Measurements from ENCODE around the gene KDELR1. TPM values are rescaled to one million over a fixed set of nuclear protein-coding genes. Genes with fewer than 3 reads are reported as not detected.

The KDELR1 gene
- total RNA-seq, 3 donors from 2014 or later = 66.2 to 85.0 (median 68.5) TPM

DNA sequence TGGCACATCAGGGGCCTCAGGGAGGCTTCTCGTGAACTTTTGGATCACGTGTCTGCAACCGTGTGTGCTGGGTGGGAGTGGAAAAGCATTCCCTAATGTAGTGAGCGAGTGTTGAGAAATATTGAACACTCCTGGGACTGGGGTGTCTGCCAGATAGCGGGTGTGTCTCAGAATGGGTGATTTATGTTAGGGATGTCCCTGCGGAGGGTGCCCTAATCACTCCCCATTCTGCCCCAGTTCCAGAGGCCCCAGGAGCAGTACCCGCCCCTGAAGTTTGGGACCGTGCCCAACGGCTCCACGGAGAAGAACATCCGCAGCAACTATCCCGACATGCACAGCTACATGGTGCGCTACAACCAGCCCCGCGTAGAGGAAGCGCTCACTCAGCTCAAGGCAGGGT is 30.2 kb upstream of the KDELR1 start:
- intact Hi-C loops (cut with DNase I; ENCODE audit: low total_unique reads) = no loop called here
- no peak for DNase-seq (ENCODE audit: low spot score in 2 of 2)
- Histone ChIP-seq H3K36me3 (no peaks in the 10 kb centered on the region), H3K27ac (no peak overlapping the region), H3K27me3 (no peaks in the 10 kb centered on the region), H3K4me1 (no peaks in the 10 kb centered on the region), H3K9me3 (no peaks in the 10 kb centered on the region), H3K4me3 (no peak overlapping the region)
- TF ChIP-seq, protein P1, sequence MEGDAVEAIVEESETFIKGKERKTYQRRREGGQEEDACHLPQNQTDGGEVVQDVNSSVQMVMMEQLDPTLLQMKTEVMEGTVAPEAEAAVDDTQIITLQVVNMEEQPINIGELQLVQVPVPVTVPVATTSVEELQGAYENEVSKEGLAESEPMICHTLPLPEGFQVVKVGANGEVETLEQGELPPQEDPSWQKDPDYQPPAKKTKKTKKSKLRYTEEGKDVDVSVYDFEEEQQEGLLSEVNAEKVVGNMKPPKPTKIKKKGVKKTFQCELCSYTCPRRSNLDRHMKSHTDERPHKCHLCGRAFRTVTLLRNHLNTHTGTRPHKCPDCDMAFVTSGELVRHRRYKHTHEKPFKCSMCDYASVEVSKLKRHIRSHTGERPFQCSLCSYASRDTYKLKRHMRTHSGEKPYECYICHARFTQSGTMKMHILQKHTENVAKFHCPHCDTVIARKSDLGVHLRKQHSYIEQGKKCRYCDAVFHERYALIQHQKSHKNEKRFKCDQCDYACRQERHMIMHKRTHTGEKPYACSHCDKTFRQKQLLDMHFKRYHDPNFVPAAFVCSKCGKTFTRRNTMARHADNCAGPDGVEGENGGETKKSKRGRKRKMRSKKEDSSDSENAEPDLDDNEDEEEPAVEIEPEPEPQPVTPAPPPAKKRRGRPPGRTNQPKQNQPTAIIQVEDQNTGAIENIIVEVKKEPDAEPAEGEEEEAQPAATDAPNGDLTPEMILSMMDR (IDR thresholded peaks at IDR 0.05) = no peak
- TF ChIP-seq POLR2A (IDR thresholded peaks at IDR 0.05) = no peak
- no peak for TF ChIP-seq POLR2AphosphoS5 (IDR thresholded peaks at IDR 0.05)

DNA sequence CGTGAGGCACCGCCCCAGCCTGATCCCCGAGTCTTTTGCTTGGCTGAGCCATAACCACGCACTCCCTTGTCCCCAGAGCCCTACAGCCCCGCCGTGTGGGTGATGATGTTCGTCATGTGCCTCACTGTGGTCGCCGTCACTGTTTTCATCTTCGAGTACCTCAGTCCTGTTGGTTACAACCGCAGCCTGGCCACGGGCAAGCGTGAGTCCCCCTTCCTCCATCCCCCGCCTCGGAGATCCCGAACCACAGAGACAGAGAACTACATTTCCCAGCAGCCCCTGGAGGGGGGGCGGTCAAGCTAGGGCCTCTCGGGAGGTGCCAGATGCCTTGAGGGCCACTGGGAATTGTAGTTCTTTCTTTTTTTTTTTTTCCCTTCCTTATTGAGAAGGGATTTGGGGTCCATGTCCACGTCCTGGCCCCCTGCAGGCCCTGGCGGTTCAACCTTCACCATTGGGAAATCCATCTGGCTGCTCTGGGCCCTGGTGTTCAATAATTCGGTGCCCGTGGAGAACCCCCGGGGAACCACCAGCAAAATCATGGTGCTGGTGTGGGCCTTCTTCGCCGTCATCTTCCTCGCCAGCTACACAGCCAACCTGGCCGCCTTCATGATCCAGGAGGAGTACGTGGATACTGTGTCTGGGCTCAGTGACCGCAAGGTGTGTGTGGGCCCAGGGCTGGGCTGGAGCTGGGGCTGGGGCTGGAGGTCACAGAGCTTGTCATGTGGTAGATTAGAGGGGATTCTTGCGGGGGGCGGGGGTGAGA is 28.0 kb upstream of the KDELR1 start:
- TF ChIP-seq POLR2A (IDR thresholded peaks at IDR 0.05) = no peak
- TF ChIP-seq POLR2AphosphoS5 (IDR thresholded peaks at IDR 0.05) = no peak
- TF ChIP-seq, protein P1 (IDR thresholded peaks at IDR 0.05) = no peak
- Histone ChIP-seq H3K27me3 (peaks cover 0 to 4% of the 10 kb centered on the region in 2 donors), H3K36me3 (no peaks in the 10 kb centered on the region), H3K4me3 (no peak overlapping the region), H3K9me3 (no peaks in the 10 kb centered on the region), H3K4me1 (no peaks in the 10 kb centered on the region), H3K27ac (no peak overlapping the region)
- no peak for DNase-seq (ENCODE audit: low spot score in 2 of 2)
- intact Hi-C loops (cut with DNase I; ENCODE audit: low total_unique reads) = no loop called here

DNA sequence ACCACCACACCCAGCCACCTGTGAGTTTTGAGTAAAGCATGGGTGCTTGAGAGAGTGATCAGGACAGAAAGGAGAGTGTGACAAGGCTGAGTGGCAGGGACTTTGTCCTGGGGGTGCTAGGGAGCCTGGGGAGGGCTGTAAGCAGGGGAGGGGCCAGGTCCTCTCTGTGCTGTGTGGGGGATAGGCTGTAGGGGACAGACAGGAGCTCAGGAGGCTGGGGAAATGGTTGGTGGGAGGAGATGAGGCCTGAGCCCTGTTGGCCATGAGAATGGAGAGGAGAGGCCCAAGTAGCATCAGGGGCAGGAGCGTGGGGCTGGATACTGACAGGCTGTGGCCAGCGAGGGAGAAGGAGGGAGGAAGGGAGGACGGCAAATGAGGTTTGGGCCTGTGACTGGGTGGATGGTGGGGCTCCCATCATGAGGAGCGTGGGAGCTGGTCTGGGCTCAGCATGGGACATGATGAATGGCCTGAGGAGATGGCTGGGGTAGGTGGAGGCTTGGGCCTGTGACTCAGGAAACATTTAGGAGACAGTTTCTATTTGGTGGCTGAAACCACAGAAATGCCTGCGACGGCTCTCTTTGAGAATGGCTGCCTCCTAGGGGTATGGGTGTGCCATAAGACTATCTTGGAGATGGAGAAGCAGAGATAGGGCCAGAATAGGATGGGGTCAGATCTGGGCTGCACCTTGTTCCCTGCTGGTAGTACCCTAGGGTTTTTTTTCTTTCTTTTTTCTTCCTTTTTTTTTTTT is 27.1 kb upstream of the KDELR1 start:
- Histone ChIP-seq H3K4me3 (no peak overlapping the region), H3K36me3 (no peaks in the 10 kb centered on the region), H3K27ac (no peak overlapping the region), H3K9me3 (no peaks in the 10 kb centered on the region), H3K4me1 (no peaks in the 10 kb centered on the region), H3K27me3 (peaks cover 0 to 4% of the 10 kb centered on the region in 2 donors)
- no peak for DNase-seq (ENCODE audit: low spot score in 2 of 2)
- intact Hi-C loops (cut with DNase I; ENCODE audit: low total_unique reads) = no loop called here
- TF ChIP-seq POLR2A (IDR thresholded peaks at IDR 0.05) (no peak), POLR2AphosphoS5 (IDR thresholded peaks at IDR 0.05) (no peak)
- TF ChIP-seq, protein P1 (IDR thresholded peaks at IDR 0.05) = no peak

DNA sequence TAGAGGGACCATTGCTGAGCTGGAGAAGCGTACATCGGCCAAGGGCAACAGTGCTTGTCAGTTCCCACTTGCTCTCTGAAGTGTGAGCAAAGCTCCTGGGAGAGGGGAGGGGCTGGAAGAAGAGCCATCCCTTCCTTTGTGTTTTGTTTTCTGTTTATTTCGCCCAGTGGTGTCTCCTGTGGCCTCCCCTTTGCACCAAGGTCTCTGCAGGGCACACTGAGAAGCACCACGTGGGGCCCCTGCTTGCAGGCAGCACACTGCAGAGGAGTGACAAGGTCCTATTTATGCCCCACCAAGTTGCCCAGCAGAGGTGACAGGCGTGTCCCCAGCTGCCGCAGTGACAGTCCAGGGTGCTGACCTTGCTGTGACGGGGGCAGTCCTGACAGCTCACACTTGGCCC is 26.1 kb upstream of the KDELR1 start:
- Histone ChIP-seq H3K27me3 (peaks cover 0 to 4% of the 10 kb centered on the region in 2 donors), H3K4me1 (no peaks in the 10 kb centered on the region), H3K36me3 (no peaks in the 10 kb centered on the region), H3K4me3 (no peak overlapping the region), H3K9me3 (no peaks in the 10 kb centered on the region), H3K27ac (no peak overlapping the region)
- TF ChIP-seq POLR2A (IDR thresholded peaks at IDR 0.05) (no peak), POLR2AphosphoS5 (IDR thresholded peaks at IDR 0.05) (no peak)
- TF ChIP-seq, protein P1 (IDR thresholded peaks at IDR 0.05) = no peak
- no peak for DNase-seq (ENCODE audit: low spot score in 2 of 2)
- intact Hi-C loops (cut with DNase I; ENCODE audit: low total_unique reads) = no loop called here

DNA sequence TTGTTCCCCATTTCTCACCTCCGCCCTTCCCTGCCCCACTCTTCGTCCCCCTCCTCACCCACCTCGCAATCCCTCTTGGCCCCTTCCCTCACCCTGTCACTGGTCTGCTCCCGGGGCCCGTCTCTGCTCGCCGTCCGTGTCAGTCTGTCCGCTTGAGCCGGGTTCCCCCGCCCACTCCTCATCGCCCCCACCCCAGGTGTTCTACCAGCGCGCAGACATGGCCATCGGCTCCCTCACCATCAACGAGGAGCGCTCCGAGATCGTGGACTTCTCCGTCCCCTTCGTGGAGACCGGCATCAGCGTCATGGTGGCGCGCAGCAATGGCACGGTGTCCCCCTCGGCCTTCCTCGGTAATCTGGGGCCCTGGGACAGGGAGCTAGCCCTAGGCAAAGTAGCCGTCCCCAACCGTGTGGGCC is 24.5 kb upstream of the KDELR1 start:
- peaks cover 0 to 4% of the 10 kb centered on the region in 2 donors for H3K27me3 ChIP-seq
- H3K36me3 ChIP-seq = no peaks in the 10 kb centered on the region
- DNase-seq (ENCODE audit: low spot score in 2 of 2) = no peak
- no peak overlapping the region for H3K27ac ChIP-seq
- intact Hi-C loops (cut with DNase I; ENCODE audit: low total_unique reads) = no loop called here
- H3K4me1 ChIP-seq = no peaks in the 10 kb centered on the region
- H3K4me3 ChIP-seq = peak overlapping the region in 2 of 3 donors; percentile 3 to 12
- TF ChIP-seq POLR2A (IDR thresholded peaks at IDR 0.05) (no peak), POLR2AphosphoS5 (IDR thresholded peaks at IDR 0.05) (no peak)
- H3K9me3 ChIP-seq = no peaks in the 10 kb centered on the region

Data from breast epithelium (tissue), 4 donors.